WTC11 (cell line): Measurements from ENCODE around the gene CSNK1G1.

Experiments used
- GRHL2 ChIP-seq: fragments of 250-450 bp; sonication (Bioruptor Pico); IDR thresholded peaks from 2 replicates; pipeline ENCODE4 v1.8.0; 2022; ENCODE audit warnings: mild to moderate bottlenecking, moderate library complexity; ENCODE audit not compliant: insufficient replicate concordance, severe bottlenecking
- JAZF1 ChIP-seq: fragments of 250-450 bp; sonication (Bioruptor Pico); IDR thresholded peaks from 2 replicates; pipeline ENCODE4 v1.9.0; 2021; ENCODE audit warnings: moderate library complexity, mild to moderate bottlenecking, inconsistent platforms
- TEAD4 ChIP-seq: sonication (generic); formaldehyde crosslinking; IDR thresholded peaks from 2 replicates; pipeline ENCODE4 v1.8.0; 2022; ENCODE audit warnings: mild to moderate bottlenecking, missing genetic modification reagents
- TF ChIP-seq, protein P1 (sequence below): fragments of 200-600 bp; IDR thresholded peaks from 2 replicates; pipeline ENCODE4 v1.8.0; 2022; ENCODE audit warnings: antibody characterized with exemption
- TF ChIP-seq, protein P2 (sequence below): sonication (generic); formaldehyde crosslinking; IDR thresholded peaks from 2 replicates; pipeline ENCODE4 v1.8.1; 2022; ENCODE audit warnings: low read depth, missing genetic modification reagents, borderline replicate concordance
- TF ChIP-seq, protein P3 (sequence below): fragments of 250-450 bp; sonication (Bioruptor Pico); IDR thresholded peaks from 2 replicates; pipeline ENCODE4 v1.9.0; 2021; ENCODE audit warnings: moderate library complexity, mild to moderate bottlenecking, inconsistent platforms, borderline replicate concordance
- TF ChIP-seq, protein P4 (sequence below): sonication (generic); formaldehyde crosslinking; IDR thresholded peaks from 2 replicates; pipeline ENCODE4 v1.8.0; 2022; ENCODE audit warnings: mild to moderate bottlenecking, missing genetic modification reagents
- TF ChIP-seq, protein P5 (sequence below): sonication (generic); formaldehyde crosslinking; conservative IDR thresholded peaks from 2 replicates; pipeline ENCODE4 v1.8.1; 2022; ENCODE audit warnings: mild to moderate bottlenecking, missing genetic modification reagents

DNA sequence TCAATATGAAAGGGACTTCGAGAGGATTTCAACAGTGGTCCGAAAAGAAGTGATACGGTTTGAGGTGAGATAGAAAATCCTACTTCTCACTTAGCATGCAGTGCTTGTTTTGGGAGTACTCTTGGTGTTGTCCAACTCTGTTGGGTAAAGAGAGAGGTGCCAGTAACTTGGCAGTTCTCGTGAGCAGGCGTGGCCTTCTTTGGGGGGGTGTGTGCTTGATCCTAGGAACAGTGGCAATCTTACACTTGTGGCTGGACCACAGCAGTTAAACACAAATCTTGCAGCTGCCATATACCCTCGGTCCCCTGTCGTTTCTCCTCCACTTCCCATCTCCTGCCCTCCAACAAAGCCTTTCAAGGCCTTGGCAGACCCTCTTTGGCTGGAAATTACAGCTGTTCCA, 219.6 kb downstream of the CSNK1G1 start:
- TF ChIP-seq GRHL2 (CRISPR knock-in tag) = no peak
- TF ChIP-seq, protein P1, sequence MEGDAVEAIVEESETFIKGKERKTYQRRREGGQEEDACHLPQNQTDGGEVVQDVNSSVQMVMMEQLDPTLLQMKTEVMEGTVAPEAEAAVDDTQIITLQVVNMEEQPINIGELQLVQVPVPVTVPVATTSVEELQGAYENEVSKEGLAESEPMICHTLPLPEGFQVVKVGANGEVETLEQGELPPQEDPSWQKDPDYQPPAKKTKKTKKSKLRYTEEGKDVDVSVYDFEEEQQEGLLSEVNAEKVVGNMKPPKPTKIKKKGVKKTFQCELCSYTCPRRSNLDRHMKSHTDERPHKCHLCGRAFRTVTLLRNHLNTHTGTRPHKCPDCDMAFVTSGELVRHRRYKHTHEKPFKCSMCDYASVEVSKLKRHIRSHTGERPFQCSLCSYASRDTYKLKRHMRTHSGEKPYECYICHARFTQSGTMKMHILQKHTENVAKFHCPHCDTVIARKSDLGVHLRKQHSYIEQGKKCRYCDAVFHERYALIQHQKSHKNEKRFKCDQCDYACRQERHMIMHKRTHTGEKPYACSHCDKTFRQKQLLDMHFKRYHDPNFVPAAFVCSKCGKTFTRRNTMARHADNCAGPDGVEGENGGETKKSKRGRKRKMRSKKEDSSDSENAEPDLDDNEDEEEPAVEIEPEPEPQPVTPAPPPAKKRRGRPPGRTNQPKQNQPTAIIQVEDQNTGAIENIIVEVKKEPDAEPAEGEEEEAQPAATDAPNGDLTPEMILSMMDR = no peak
- TF ChIP-seq, protein P2, sequence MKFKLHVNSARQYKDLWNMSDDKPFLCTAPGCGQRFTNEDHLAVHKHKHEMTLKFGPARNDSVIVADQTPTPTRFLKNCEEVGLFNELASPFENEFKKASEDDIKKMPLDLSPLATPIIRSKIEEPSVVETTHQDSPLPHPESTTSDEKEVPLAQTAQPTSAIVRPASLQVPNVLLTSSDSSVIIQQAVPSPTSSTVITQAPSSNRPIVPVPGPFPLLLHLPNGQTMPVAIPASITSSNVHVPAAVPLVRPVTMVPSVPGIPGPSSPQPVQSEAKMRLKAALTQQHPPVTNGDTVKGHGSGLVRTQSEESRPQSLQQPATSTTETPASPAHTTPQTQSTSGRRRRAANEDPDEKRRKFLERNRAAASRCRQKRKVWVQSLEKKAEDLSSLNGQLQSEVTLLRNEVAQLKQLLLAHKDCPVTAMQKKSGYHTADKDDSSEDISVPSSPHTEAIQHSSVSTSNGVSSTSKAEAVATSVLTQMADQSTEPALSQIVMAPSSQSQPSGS (CRISPR knock-in tag) = no peak
- no peak for TF ChIP-seq JAZF1 (CRISPR knock-in tag)
- no peak for TF ChIP-seq TEAD4 (CRISPR knock-in tag)
- TF ChIP-seq, protein P3, sequence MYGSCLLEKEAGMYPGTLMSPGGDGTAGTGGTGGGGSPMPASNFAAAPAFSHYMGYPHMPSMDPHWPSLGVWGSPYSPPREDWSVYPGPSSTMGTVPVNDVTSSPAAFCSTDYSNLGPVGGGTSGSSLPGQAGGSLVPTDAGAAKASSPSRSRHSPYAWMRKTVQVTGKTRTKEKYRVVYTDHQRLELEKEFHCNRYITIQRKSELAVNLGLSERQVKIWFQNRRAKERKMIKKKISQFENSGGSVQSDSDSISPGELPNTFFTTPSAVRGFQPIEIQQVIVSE (CRISPR knock-in tag) = no peak
- TF ChIP-seq, protein P4, sequence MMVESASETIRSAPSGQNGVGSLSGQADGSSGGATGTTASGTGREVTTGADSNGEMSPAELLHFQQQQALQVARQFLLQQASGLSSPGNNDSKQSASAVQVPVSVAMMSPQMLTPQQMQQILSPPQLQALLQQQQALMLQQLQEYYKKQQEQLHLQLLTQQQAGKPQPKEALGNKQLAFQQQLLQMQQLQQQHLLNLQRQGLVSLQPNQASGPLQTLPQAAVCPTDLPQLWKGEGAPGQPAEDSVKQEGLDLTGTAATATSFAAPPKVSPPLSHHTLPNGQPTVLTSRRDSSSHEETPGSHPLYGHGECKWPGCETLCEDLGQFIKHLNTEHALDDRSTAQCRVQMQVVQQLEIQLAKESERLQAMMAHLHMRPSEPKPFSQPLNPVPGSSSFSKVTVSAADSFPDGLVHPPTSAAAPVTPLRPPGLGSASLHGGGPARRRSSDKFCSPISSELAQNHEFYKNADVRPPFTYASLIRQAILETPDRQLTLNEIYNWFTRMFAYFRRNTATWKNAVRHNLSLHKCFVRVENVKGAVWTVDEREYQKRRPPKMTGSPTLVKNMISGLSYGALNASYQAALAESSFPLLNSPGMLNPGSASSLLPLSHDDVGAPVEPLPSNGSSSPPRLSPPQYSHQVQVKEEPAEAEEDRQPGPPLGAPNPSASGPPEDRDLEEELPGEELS (CRISPR knock-in tag) = no peak
- TF ChIP-seq, protein P5, sequence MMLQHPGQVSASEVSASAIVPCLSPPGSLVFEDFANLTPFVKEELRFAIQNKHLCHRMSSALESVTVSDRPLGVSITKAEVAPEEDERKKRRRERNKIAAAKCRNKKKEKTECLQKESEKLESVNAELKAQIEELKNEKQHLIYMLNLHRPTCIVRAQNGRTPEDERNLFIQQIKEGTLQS (CRISPR knock-in tag) = no peak
